Gastrocnemius medialis (tissue), 4 donors: ENCODE results near the gene TNS3. TPM values are rescaled to one million over a fixed set of nuclear protein-coding genes. Genes with fewer than 3 reads are reported as not detected.

Source experiments
- ATAC-seq, 2 donors: fragments of 150-250 bp; one replicate each; pipeline ENCODE4 v1.9.1; 2016
- DNase-seq, 2 donors: peaks; one replicate each; pipeline ENCODE4 v3.0.0-alpha.2; 2019
- H3K27ac ChIP-seq, 4 donors: fragments of 200-600 bp; sonication (generic); 1 replicate in 1 of 4; 2 replicates in 3 of 4; pipeline ENCODE4 v1.5.1; 2016 to 2018; ENCODE audit warnings: mild to moderate bottlenecking in 2 of 4, moderate library complexity in 1 of 4
- H3K27me3 ChIP-seq, 3 donors: fragments of 200-600 bp; sonication (generic) in 2 of 3; 1 replicate in 1 of 3; 2 replicates in 2 of 3; pipeline versions ENCODE4 v1.5.1 to v1.6.0; 2016 to 2019; ENCODE audit warnings: mild to moderate bottlenecking in 1 of 3, moderate library complexity in 1 of 3
- H3K36me3 ChIP-seq, 2 donors: fragments of 200-600 bp; sonication (generic) in 1 of 2; one replicate each; pipeline ENCODE4 v1.5.1; 2017 to 2018
- H3K4me1 ChIP-seq, 2 donors: fragments of 200-600 bp; sonication (generic) in 1 of 2; one replicate each; pipeline ENCODE4 v1.5.1; 2016 to 2017; ENCODE audit warnings: mild to moderate bottlenecking in 2 of 2
- H3K4me3 ChIP-seq, 4 donors: fragments of 200-600 bp; sonication (generic) in 3 of 4; 1 replicate in 1 of 4; 2 replicates in 3 of 4; pipeline ENCODE4 v1.5.1; 2016 to 2019; ENCODE audit warnings: mild to moderate bottlenecking in 2 of 4
- H3K9me3 ChIP-seq, 3 donors: fragments of 200-600 bp; sonication (generic) in 2 of 3; 1 replicate in 1 of 3; 2 replicates in 2 of 3; pipeline ENCODE4 v1.5.1; 2016 to 2019
- POLR2A ChIP-seq, 2 donors: fragments of 450-650 bp; IDR thresholded peaks; one replicate each; pipeline ENCODE4 v1.6.1; 2017; ENCODE audit warnings: antibody characterized with exemption in 2 of 2, mild to moderate bottlenecking in 2 of 2, moderate library complexity in 2 of 2
- in situ Hi-C, 4 donors: fragments of 200-750 bp; cut with MboI; loops; one replicate each; pipeline versions ENCODE4 v1.15.0 to v1.8.0; 2017; ENCODE audit warnings: low sequenced_read_pairs in 4 of 4
- intact Hi-C: fragments of 100-400 bp; cut with DNase I; formaldehyde crosslinking; loops from one replicate; pipeline ENCODE4 v1.15.1; 2023; ENCODE audit warnings: low total_unique reads
- total RNA-seq, 4 donors: library from RNA; depleted of rRNA; stranded (reverse); fragments of >200 nt; gene quantifications; one replicate each; pipeline versions ENCODE4 v1.1.0 to v1.2.3, GENCODE V29; 2016
- TF ChIP-seq, protein P1 (sequence below), 5 experiments: fragments of 450-650 bp in 3 of 5; fragments of 200-600 bp in 2 of 5; sonication (generic) in 2 of 5; IDR thresholded peaks in 4 of 5; conservative IDR thresholded peaks in 1 of 5; 1 replicate in 4 of 5; 2 replicates in 1 of 5; pipeline ENCODE4 v1.5.1; 2016 to 2019; ENCODE audit warnings: antibody characterized with exemption in 5 of 5, mild to moderate bottlenecking in 3 of 5, moderate library complexity in 3 of 5

TNS3 gene
- total RNA-seq, 4 donors from 2014 or later = 39.4 to 64.3 (median 50.5) TPM

DNA sequence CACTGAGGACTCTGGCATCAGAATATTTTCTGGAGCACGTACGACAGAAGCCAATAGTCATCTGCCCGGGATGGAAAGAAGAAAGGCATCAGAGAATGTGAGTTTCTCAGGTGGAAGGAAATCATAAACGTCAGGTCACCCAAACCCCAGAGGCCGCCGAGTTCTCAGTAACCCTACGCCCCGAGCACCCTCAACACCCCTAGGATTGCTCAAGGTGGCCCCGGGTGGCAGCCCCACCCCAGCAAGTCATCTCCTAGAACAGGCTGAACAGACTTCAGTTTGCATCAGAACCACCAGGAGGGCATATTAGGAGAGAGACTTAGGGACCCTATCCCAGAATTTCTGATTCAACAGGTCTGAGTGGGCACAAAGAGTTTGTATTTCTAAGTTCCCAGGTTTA lies 117.6 kb downstream of the TNS3 start:
- Histone ChIP-seq H3K27me3 (no peaks in the 10 kb centered on the region), H3K4me3 (no peak overlapping the region), H3K9me3 (no peaks in the 10 kb centered on the region), H3K36me3 (no peaks in the 10 kb centered on the region), H3K27ac (peak overlapping the region; percentile 60 to 81 (median 67)), H3K4me1 (peaks cover 35 to 42% of the 10 kb centered on the region in 2 donors)
- no peak for ATAC-seq
- DNase-seq = no peak
- intact Hi-C loops = no loop called here
- TF ChIP-seq, protein P1, sequence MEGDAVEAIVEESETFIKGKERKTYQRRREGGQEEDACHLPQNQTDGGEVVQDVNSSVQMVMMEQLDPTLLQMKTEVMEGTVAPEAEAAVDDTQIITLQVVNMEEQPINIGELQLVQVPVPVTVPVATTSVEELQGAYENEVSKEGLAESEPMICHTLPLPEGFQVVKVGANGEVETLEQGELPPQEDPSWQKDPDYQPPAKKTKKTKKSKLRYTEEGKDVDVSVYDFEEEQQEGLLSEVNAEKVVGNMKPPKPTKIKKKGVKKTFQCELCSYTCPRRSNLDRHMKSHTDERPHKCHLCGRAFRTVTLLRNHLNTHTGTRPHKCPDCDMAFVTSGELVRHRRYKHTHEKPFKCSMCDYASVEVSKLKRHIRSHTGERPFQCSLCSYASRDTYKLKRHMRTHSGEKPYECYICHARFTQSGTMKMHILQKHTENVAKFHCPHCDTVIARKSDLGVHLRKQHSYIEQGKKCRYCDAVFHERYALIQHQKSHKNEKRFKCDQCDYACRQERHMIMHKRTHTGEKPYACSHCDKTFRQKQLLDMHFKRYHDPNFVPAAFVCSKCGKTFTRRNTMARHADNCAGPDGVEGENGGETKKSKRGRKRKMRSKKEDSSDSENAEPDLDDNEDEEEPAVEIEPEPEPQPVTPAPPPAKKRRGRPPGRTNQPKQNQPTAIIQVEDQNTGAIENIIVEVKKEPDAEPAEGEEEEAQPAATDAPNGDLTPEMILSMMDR (IDR thresholded peaks at IDR 0.05 in 4 of 5, conservative IDR thresholded peaks at IDR 0.05 in 1 of 5) = no peak
- no peak for TF ChIP-seq POLR2A (IDR thresholded peaks at IDR 0.05)
- in situ Hi-C loops = no loop called here

DNA sequence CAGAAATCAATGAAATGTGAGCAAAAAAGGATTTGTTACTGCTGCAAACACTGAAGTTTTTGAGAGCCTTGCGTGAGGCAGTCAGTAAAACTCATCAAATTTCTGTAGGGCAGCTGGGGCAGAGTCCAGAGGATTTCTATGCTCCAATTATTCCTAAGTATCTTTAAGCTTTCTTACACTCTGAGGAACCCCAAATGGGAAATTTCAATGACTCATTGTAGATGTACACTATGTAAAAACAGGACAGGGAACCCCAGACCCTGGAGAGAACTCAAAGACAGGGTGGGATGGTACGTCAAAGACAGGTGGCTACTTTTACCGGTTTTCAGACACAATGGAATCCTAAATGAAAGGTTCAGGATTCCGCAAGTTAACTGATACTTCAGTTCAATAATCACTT lies 120.2 kb downstream of the TNS3 start:
- H3K4me1 ChIP-seq = peaks cover 47 to 51% of the 10 kb centered on the region in 2 donors
- H3K4me3 ChIP-seq = no peak overlapping the region
- in situ Hi-C loops = no loop called here
- DNase-seq (no peak), ATAC-seq (no peak)
- H3K27me3 ChIP-seq = no peaks in the 10 kb centered on the region
- intact Hi-C loops = no loop called here
- H3K36me3 ChIP-seq = no peaks in the 10 kb centered on the region
- H3K27ac ChIP-seq = peak overlapping the region in 3 of 4 donors; percentile 17 to 75 (median 52)
- H3K9me3 ChIP-seq = no peaks in the 10 kb centered on the region
- no peak for TF ChIP-seq POLR2A (IDR thresholded peaks at IDR 0.05)
- TF ChIP-seq, protein P1 (IDR thresholded peaks at IDR 0.05 in 4 of 5, conservative IDR thresholded peaks at IDR 0.05 in 1 of 5) = no peak

DNA sequence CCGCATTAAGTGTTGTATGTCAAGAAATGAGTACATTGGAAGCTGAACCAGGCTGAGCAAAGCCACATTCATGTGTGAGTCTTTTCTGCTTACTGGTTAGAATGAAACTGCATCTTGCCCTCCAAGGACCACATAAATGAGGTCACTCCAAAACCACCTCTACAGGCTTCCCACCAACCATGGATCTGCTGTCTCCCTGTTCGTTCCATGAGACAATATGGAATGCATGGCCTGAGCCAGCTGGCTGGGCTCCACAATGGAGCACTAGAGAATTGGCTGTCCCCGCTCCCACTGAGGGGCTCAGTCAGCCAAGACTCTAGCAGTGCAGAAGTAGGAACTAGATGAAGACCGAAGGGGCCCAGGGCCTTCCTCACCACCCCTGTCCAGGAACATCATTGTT lies 120.8 kb downstream of the TNS3 start:
- Histone ChIP-seq H3K36me3 (no peaks in the 10 kb centered on the region), H3K27me3 (no peaks in the 10 kb centered on the region), H3K4me1 (peaks cover 44 to 45% of the 10 kb centered on the region in 2 donors), H3K27ac (peak overlapping the region; percentile 17 to 75 (median 43)), H3K9me3 (no peaks in the 10 kb centered on the region), H3K4me3 (no peak overlapping the region)
- DNase-seq = no peak
- ATAC-seq = no peak
- in situ Hi-C loops (no loop called here), intact Hi-C loops (no loop called here)
- no peak for TF ChIP-seq POLR2A (IDR thresholded peaks at IDR 0.05)
- TF ChIP-seq, protein P1 (IDR thresholded peaks at IDR 0.05 in 4 of 5, conservative IDR thresholded peaks at IDR 0.05 in 1 of 5) = no peak

DNA sequence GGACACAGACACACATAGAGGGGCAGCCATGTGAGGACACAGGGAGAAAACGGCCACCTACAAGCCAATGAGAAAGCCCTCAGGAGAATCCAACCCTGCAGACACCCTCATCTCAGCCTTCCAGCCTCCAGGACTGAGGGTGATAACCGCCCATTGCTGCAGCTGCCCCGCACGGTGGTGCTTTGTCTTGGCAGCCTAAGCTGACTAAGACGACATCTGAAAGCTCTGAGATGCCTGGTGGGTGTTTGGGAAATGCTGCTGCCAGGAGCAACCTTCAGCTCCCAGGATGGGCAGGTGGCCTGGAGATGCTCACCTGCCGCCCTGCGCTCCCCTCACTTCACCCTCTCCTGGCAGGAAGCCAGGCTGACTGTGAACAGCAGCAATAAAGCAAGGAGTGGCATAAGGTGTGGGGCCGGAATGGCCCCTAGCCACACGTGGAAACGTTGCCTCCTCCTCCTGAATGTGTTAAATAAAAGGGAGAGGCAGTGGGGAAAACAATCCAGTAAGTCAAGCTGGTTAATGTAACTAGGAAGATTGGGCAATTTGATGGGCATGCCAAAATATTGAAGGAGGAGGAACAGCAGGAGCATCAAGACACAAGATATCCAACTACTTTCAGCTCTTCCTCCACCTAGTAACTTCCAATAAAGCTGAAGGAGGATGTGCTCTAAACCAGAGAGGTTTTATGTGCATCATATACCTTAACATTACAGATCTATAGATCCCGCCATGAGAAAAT lies 121.5 kb downstream of the TNS3 start:
- Histone ChIP-seq H3K27ac (peak overlapping the region in 3 of 4 donors; percentile 17 to 75 (median 52)), H3K4me1 (peaks cover 37 to 39% of the 10 kb centered on the region in 2 donors), H3K4me3 (no peak overlapping the region), H3K36me3 (no peaks in the 10 kb centered on the region), H3K27me3 (no peaks in the 10 kb centered on the region), H3K9me3 (no peaks in the 10 kb centered on the region)
- DNase-seq = no peak
- ATAC-seq = no peak
- intact Hi-C loops (no loop called here), in situ Hi-C loops (no loop called here)
- TF ChIP-seq POLR2A (IDR thresholded peaks at IDR 0.05) = no peak
- TF ChIP-seq, protein P1 (IDR thresholded peaks at IDR 0.05 in 4 of 5, conservative IDR thresholded peaks at IDR 0.05 in 1 of 5) = no peak
